Measurements from ENCODE around the gene SIRT2. TPM values are rescaled to one million over a fixed set of nuclear protein-coding genes. Genes with fewer than 3 reads are reported as not detected.

The SIRT2 gene
- total and polyA plus RNA-seq, 2 donors from 2014 or later, result 36.0 to 56.9 TPM

DNA sequence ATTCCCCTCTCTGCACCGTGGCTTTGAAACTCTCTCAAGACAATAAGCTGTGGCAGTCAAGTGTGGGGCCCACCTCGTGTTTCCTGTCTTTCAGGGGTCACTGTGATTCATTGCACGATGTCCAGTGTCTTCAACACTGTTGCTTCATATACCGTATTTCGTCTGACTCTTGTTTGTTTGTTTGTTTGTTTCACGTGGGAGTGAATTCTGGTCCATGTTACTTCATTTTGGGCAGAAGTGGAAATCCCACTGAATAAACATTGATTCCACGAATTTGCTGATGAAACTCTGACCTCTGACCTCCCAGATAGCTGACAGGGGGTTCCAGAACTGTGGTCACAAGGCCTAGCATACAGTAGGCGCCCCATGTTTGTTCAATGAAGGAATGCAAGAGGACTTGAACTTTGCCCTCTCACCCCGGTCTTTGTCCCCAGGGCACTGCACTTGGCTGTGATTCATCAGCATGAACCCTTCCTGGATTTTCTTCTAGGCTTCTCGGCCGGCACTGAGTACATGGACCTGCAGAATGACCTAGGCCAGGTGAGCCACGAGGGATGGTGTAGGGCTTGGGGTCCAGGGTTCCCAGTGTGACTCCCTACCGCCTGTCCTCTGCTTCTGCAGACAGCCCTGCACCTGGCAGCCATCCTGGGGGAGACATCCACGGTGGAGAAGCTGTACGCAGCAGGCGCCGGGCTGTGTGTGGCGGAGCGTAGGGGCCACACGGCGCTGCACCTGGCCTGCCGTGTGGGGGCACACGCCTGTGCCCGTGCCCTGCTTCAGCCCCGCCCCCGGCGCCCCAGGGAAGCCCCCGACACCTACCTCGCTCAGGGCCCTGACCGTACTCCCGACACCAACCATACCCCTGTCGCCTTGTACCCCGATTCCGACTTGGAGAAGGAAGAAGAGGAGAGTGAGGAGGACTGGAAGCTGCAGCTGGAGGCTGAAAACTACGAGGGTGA is 5.4 kb upstream of the SIRT2 start:
- no peak for DNase-seq
- intact Hi-C loops (cut with DNase I), result no loop called here
- Histone ChIP-seq H3K9ac (ENCODE audit: low read length in 3 of 3) (no peak overlapping the region), H3K27me3 (ENCODE audit: control insufficient read depth, insufficient read depth, low read length) (no peaks in the 10 kb centered on the region), H3K36me3 (ENCODE audit: control insufficient read depth in 2 of 3, insufficient read depth in 3 of 3, low read length in 3 of 3) (peaks cover 0 to 8% (median 8%) of the 10 kb centered on the region in 3 donors), H3K9me3 (ENCODE audit: control insufficient read depth in 2 of 3, insufficient read depth in 1 of 3, low read length in 3 of 3) (peaks cover 0 to 3% (median 0%) of the 10 kb centered on the region in 3 donors), H3K4me3 (ENCODE audit: low read length in 3 of 3) (no peak overlapping the region), H3K4me1 (ENCODE audit: control insufficient read depth in 2 of 3, insufficient read depth in 2 of 3, low read depth in 1 of 3, low read length in 3 of 3) (no peaks in the 10 kb centered on the region), H3K27ac (ENCODE audit: low read depth in 2 of 2, low read length in 2 of 2) (no peak overlapping the region)
- FAIRE-seq, result no peak
- TF ChIP-seq, protein P1, sequence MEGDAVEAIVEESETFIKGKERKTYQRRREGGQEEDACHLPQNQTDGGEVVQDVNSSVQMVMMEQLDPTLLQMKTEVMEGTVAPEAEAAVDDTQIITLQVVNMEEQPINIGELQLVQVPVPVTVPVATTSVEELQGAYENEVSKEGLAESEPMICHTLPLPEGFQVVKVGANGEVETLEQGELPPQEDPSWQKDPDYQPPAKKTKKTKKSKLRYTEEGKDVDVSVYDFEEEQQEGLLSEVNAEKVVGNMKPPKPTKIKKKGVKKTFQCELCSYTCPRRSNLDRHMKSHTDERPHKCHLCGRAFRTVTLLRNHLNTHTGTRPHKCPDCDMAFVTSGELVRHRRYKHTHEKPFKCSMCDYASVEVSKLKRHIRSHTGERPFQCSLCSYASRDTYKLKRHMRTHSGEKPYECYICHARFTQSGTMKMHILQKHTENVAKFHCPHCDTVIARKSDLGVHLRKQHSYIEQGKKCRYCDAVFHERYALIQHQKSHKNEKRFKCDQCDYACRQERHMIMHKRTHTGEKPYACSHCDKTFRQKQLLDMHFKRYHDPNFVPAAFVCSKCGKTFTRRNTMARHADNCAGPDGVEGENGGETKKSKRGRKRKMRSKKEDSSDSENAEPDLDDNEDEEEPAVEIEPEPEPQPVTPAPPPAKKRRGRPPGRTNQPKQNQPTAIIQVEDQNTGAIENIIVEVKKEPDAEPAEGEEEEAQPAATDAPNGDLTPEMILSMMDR (IDR thresholded peaks at IDR 0.05; ENCODE audit: borderline replicate concordance, extremely low read depth, insufficient read depth), result no peak

DNA sequence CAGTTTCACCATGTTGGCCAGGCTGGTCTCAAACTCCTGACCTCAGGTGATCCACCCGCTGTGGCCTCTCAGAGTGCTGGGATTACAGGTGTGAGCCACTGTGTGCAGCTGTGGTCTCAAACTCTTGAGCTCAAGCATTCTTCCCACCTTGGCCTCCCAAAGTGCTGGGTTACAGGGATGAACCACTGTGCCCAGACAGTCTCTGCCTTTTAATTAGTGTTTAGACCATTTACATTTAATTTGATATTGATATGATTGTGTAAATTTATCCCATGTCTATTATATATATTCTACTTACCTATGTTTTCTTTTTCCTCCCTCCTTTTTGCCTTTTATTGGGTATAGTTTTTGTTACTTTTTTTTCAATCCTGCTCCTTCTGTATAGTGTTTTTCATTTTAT is 2.3 kb upstream of the SIRT2 start:
- H3K9me3 ChIP-seq (ENCODE audit: control insufficient read depth in 2 of 3, insufficient read depth in 1 of 3, low read length in 3 of 3), result peaks cover 0 to 3% (median 0%) of the 10 kb centered on the region in 3 donors
- no peak overlapping the region for H3K27ac ChIP-seq (ENCODE audit: low read depth in 2 of 2, low read length in 2 of 2)
- intact Hi-C loops (cut with DNase I), result no loop called here
- H3K4me1 ChIP-seq (ENCODE audit: control insufficient read depth in 2 of 3, insufficient read depth in 2 of 3, low read depth in 1 of 3, low read length in 3 of 3), result peaks cover 4 to 9% (median 9%) of the 10 kb centered on the region in 3 donors
- TF ChIP-seq, protein P1 (IDR thresholded peaks at IDR 0.05; ENCODE audit: borderline replicate concordance, extremely low read depth, insufficient read depth), result no peak
- FAIRE-seq (no peak), DNase-seq (no peak)
- H3K27me3 ChIP-seq (ENCODE audit: control insufficient read depth, insufficient read depth, low read length), result no peaks in the 10 kb centered on the region
- H3K4me3 ChIP-seq (ENCODE audit: low read length in 3 of 3), result no peak overlapping the region
- peaks cover 0 to 8% (median 5%) of the 10 kb centered on the region in 3 donors for H3K36me3 ChIP-seq (ENCODE audit: control insufficient read depth in 2 of 3, insufficient read depth in 3 of 3, low read length in 3 of 3)
- H3K9ac ChIP-seq (ENCODE audit: low read length in 3 of 3), result no peak overlapping the region

DNA sequence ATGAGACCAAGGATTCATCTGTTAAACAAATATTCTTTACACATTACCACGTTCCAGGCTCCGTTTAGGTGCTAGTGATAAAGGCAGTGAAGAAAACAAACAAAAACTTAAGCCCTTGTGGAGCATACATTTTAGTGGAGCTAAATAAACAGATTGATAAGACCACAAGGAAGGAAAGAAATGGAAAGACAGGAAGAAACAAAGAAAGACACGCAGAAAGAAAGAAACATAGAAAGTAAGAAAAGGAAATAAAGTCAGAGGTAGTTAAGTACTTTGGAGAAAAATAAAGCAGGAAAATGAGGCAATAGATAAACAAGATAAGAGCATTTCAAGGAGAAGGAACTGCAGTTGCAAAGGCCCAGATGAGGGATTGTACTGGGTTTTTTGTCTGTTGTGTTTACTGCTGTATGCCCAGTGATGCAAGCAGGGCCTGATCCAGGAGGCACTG is 1.3 kb upstream of the SIRT2 start:
- Histone ChIP-seq H3K9ac (ENCODE audit: low read length in 3 of 3) (peak overlapping the region; percentile 72 to 90 (median 77)), H3K27me3 (ENCODE audit: control insufficient read depth, insufficient read depth, low read length) (no peaks in the 10 kb centered on the region), H3K4me1 (ENCODE audit: control insufficient read depth in 2 of 3, insufficient read depth in 2 of 3, low read depth in 1 of 3, low read length in 3 of 3) (peaks cover 4 to 11% (median 9%) of the 10 kb centered on the region in 3 donors), H3K36me3 (ENCODE audit: control insufficient read depth in 2 of 3, insufficient read depth in 3 of 3, low read length in 3 of 3) (peaks cover 0 to 8% (median 5%) of the 10 kb centered on the region in 3 donors), H3K4me3 (ENCODE audit: low read length in 3 of 3) (peak overlapping the region; percentile 11 to 74 (median 73)), H3K9me3 (ENCODE audit: control insufficient read depth in 2 of 3, insufficient read depth in 1 of 3, low read length in 3 of 3) (peaks cover 0 to 3% (median 0%) of the 10 kb centered on the region in 3 donors), H3K27ac (ENCODE audit: low read depth in 2 of 2, low read length in 2 of 2) (no peak overlapping the region)
- no peak for FAIRE-seq
- intact Hi-C loops (cut with DNase I), result no loop called here
- no peak for DNase-seq
- TF ChIP-seq, protein P1 (IDR thresholded peaks at IDR 0.05; ENCODE audit: borderline replicate concordance, extremely low read depth, insufficient read depth), result no peak

Measured in kidney (tissue), 14 donors.